ENCODE measurements around the gene LRMDA. TPM values are rescaled to one million over a fixed set of nuclear protein-coding genes. Genes with fewer than 3 reads are reported as not detected.

The LRMDA gene
- total RNA-seq, 2 experiments from 2014 or later: not detected

DNA sequence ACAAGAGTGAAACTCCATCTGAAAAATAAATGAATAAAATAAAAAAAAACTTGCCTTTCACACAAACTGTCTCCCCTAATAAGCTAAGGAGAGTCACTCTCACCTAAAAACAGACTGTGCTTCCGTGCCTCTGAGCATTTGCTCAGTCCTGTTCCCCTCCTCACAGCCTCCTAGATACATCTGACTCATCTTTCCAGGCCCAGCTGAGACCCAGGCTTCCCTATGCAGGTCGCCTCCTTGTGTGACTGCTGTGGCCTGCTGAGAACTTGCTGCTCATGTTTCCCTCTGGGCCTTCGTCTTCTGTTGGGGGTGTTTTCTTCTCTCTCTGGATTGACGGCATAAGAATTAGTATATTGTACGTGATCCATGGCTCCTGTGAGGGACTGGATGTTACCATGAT, 777.7 kb downstream of the LRMDA start:
- CTCF ChIA-PET: no interaction called here
- H3K9me3 ChIP-seq (ENCODE audit: control insufficient read depth in 1 of 2, insufficient read depth in 1 of 2, low read length in 2 of 2): no peaks in the 10 kb centered on the region
- intact Hi-C loops (cut with DNase I, micrococcal nuclease): no loop called here
- H3K36me3 ChIP-seq (ENCODE audit: insufficient read depth, low read length): no peaks in the 10 kb centered on the region
- no peak overlapping the region for H3K27ac Mint-ChIP-seq
- no peak overlapping the region for H3K4me3 Mint-ChIP-seq
- DNase-seq: no peak
- TF ChIP-seq, protein P1, sequence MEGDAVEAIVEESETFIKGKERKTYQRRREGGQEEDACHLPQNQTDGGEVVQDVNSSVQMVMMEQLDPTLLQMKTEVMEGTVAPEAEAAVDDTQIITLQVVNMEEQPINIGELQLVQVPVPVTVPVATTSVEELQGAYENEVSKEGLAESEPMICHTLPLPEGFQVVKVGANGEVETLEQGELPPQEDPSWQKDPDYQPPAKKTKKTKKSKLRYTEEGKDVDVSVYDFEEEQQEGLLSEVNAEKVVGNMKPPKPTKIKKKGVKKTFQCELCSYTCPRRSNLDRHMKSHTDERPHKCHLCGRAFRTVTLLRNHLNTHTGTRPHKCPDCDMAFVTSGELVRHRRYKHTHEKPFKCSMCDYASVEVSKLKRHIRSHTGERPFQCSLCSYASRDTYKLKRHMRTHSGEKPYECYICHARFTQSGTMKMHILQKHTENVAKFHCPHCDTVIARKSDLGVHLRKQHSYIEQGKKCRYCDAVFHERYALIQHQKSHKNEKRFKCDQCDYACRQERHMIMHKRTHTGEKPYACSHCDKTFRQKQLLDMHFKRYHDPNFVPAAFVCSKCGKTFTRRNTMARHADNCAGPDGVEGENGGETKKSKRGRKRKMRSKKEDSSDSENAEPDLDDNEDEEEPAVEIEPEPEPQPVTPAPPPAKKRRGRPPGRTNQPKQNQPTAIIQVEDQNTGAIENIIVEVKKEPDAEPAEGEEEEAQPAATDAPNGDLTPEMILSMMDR (IDR thresholded peaks at IDR 0.05): no peak
- no peak overlapping the region for H3K4me3 ChIP-seq (ENCODE audit: low read length)
- no peaks in the 10 kb centered on the region for H3K9me3 Mint-ChIP-seq
- H3K27me3 ChIP-seq (ENCODE audit: control insufficient read depth in 1 of 2, insufficient read depth in 2 of 2, low read length in 2 of 2): no peaks in the 10 kb centered on the region
- no peaks in the 10 kb centered on the region for H3K27me3 Mint-ChIP-seq
- no peaks in the 10 kb centered on the region for H3K4me1 Mint-ChIP-seq (ENCODE audit: low read depth)
- POLR2A ChIA-PET: no interaction called here
- no peak overlapping the region for H3K27ac ChIP-seq (ENCODE audit: low read depth in 1 of 2, low read length in 2 of 2)
- no peak for ATAC-seq (ENCODE audit: poor library complexity)
- H3K36me3 Mint-ChIP-seq (ENCODE audit: low read depth): no peaks in the 10 kb centered on the region
- no peaks in the 10 kb centered on the region for H3K4me1 ChIP-seq (ENCODE audit: insufficient read depth, low read length)

DNA sequence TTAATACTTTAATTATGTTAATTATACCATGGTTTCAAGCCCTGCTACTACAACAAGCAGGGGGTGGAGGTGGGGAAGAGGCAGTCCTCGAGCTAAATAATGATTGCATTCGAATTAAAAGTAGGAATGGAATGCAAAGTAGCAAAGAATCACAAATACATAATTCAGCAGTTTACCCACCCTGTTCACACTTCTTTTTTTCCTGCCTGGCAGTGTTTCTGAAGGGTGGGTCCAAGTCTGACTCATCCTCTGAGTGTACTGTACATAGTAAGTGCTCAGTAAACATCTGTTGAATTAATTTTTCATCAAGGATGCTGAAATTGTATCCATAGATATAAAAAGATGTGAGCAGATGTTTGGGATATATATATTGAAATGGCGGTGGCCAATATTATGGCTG, 778.8 kb downstream of the LRMDA start:
- no peaks in the 10 kb centered on the region for H3K36me3 ChIP-seq (ENCODE audit: insufficient read depth, low read length)
- POLR2A ChIA-PET: no interaction called here
- Mint-ChIP-seq H3K4me1 (ENCODE audit: low read depth) (no peaks in the 10 kb centered on the region), H3K27ac (no peak overlapping the region), H3K27me3 (no peaks in the 10 kb centered on the region), H3K36me3 (ENCODE audit: low read depth) (no peaks in the 10 kb centered on the region), H3K9me3 (no peaks in the 10 kb centered on the region), H3K4me3 (no peak overlapping the region)
- ATAC-seq (ENCODE audit: poor library complexity) (no peak), DNase-seq (no peak)
- H3K27ac ChIP-seq (ENCODE audit: low read depth in 1 of 2, low read length in 2 of 2): no peak overlapping the region
- H3K27me3 ChIP-seq (ENCODE audit: control insufficient read depth in 1 of 2, insufficient read depth in 2 of 2, low read length in 2 of 2): no peaks in the 10 kb centered on the region
- no peaks in the 10 kb centered on the region for H3K9me3 ChIP-seq (ENCODE audit: control insufficient read depth in 1 of 2, insufficient read depth in 1 of 2, low read length in 2 of 2)
- intact Hi-C loops (cut with DNase I, micrococcal nuclease): no loop called here
- no peak overlapping the region for H3K4me3 ChIP-seq (ENCODE audit: low read length)
- CTCF ChIA-PET: no interaction called here
- TF ChIP-seq, protein P1 (IDR thresholded peaks at IDR 0.05): no peak
- H3K4me1 ChIP-seq (ENCODE audit: insufficient read depth, low read length): no peaks in the 10 kb centered on the region

DNA sequence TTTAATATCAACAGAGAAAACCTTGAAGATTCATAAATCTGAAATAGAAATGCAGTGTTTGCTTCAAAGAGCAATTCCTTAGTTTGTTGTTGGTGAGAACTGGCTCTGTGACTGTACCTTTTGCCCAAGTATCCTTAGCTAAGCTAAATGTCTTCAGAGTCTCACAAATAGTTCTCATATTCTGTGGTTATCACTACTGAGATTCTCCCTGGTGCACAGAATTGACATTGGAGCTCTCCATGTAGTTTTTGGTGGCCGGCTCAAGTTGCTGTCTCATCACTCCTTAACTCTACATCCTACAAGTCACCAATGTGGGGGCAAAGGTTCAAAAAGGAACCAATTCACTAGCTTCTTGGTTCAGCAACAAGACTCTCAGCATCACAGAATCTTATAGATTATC, 780.3 kb downstream of the LRMDA start:
- ATAC-seq (ENCODE audit: poor library complexity): no peak
- Histone ChIP-seq H3K4me3 (ENCODE audit: low read length) (no peak overlapping the region), H3K9me3 (ENCODE audit: control insufficient read depth in 1 of 2, insufficient read depth in 1 of 2, low read length in 2 of 2) (no peaks in the 10 kb centered on the region), H3K4me1 (ENCODE audit: insufficient read depth, low read length) (no peaks in the 10 kb centered on the region), H3K27ac (ENCODE audit: low read depth in 1 of 2, low read length in 2 of 2) (no peak overlapping the region), H3K36me3 (ENCODE audit: insufficient read depth, low read length) (no peaks in the 10 kb centered on the region), H3K27me3 (ENCODE audit: control insufficient read depth in 1 of 2, insufficient read depth in 2 of 2, low read length in 2 of 2) (no peaks in the 10 kb centered on the region)
- intact Hi-C loops (cut with DNase I, micrococcal nuclease): no loop called here
- CTCF ChIA-PET: no interaction called here
- Mint-ChIP-seq H3K4me3 (no peak overlapping the region), H3K9me3 (no peaks in the 10 kb centered on the region), H3K36me3 (ENCODE audit: low read depth) (no peaks in the 10 kb centered on the region), H3K27me3 (no peaks in the 10 kb centered on the region), H3K4me1 (ENCODE audit: low read depth) (no peaks in the 10 kb centered on the region), H3K27ac (no peak overlapping the region)
- POLR2A ChIA-PET: no interaction called here
- no peak for DNase-seq
- TF ChIP-seq, protein P1 (IDR thresholded peaks at IDR 0.05): no peak
